Measurements from ENCODE around the gene WNT10A. TPM values are rescaled to one million over a fixed set of nuclear protein-coding genes. Genes with fewer than 3 reads are reported as not detected.

WNT10A gene
- polyA plus RNA-seq, 1 of the 3 experiments (the other 2 are of a cell fraction) = 0.02 TPM

GRCh38 chr2:218892693-218893348, 12.2 kb downstream of the WNT10A start (continued):
- TF ChIP-seq REST (IDR thresholded peaks at IDR 0.05; ENCODE audit: low read depth, low read length) (no peak), MEF2A (IDR thresholded peaks at IDR 0.05; ENCODE audit: borderline replicate concordance, low read depth) (no peak), YY1 (IDR thresholded peaks at IDR 0.05; ENCODE audit: low read depth) (no peak), JUND (IDR thresholded peaks at IDR 0.05) (no peak), FOSL2 (IDR thresholded peaks at IDR 0.05; ENCODE audit: borderline replicate concordance, low read depth) (no peak), TCF12 (IDR thresholded peaks at IDR 0.05) (no peak), EZH2phosphoT487 (IDR thresholded peaks at IDR 0.05; ENCODE audit: borderline replicate concordance, low read depth) (no peak), NFIC (IDR thresholded peaks at IDR 0.05; ENCODE audit: borderline replicate concordance) (peak; percentile 56), GABPA (IDR thresholded peaks at IDR 0.05; ENCODE audit: low read depth) (no peak), GATA2 (CRISPR knock-in tag; IDR thresholded peaks at IDR 0.05) (no peak), SIN3A (IDR thresholded peaks at IDR 0.05; ENCODE audit: borderline replicate concordance, low read depth, low read length) (no peak), SMC3 (IDR thresholded peaks at IDR 0.05; ENCODE audit: low read depth, low read length) (no peak), CHD2 (IDR thresholded peaks at IDR 0.05; ENCODE audit: low read length, partially characterized antibody) (no peak), MAX (IDR thresholded peaks at IDR 0.05; ENCODE audit: low read depth) (peak; percentile 61; the same call in 1 of the 2 replicates), CTCF (IDR thresholded peaks at IDR 0.05) (peak; percentile 48), PBX3 (IDR thresholded peaks at IDR 0.05) (peak; percentile 39; the same call in 1 of the 2 replicates), MXI1 (IDR thresholded peaks at IDR 0.05; ENCODE audit: low read depth, low read length) (peak; percentile 80), TEAD4 (IDR thresholded peaks at IDR 0.05; ENCODE audit: borderline replicate concordance, insufficient read depth) (no peak), TAF1 (IDR thresholded peaks at IDR 0.05; ENCODE audit: borderline replicate concordance, low read depth, low read length) (no peak)

Measured in SK-N-SH (cell line).